Cardiac muscle cell (in vitro differentiated cells and primary cell): ENCODE data around the gene LPP. TPM values are rescaled to one million over a fixed set of nuclear protein-coding genes. Genes with fewer than 3 reads are reported as not detected.

Experiments
- DNase-seq, 2 donors: peaks; one replicate each; pipeline versions ENCODE4 v3.0.0 to v3.0.0-alpha.2; 2010 to 2017; ENCODE audit warnings: low read depth in 1 of 2, low spot score in 1 of 2
- H3K27ac ChIP-seq: fragments of 200-600 bp; sonication (generic); 2 replicates; pipeline ENCODE4 v1.5.1; 2016
- H3K27me3 ChIP-seq: fragments of 200-600 bp; sonication (generic); 2 replicates; pipeline ENCODE4 v1.6.0; 2016; ENCODE audit warnings: control low read depth
- H3K36me3 ChIP-seq: fragments of 200-600 bp; sonication (generic); 2 replicates; pipeline ENCODE4 v1.5.1; 2016; ENCODE audit warnings: control low read depth
- H3K4me1 ChIP-seq: fragments of 200-600 bp; sonication (generic); 2 replicates; pipeline ENCODE4 v1.8.1; 2017; ENCODE audit warnings: low read depth, mild to moderate bottlenecking, mixed run types
- H3K4me3 ChIP-seq: fragments of 200-600 bp; sonication (generic); 2 replicates; pipeline ENCODE4 v1.5.1; 2016; ENCODE audit warnings: mild to moderate bottlenecking
- H3K9me3 ChIP-seq: fragments of 200-600 bp; sonication (generic); 2 replicates; pipeline ENCODE4 v1.5.1; 2017; ENCODE audit warnings: low read depth, mild to moderate bottlenecking, control low read depth
- CTCF ChIP-seq: IDR thresholded peaks from 2 replicates; pipeline ENCODE4 v1.5.1; 2012; ENCODE audit warnings: low read depth, mild to moderate bottlenecking, low read length
- polyA plus RNA-seq: library from polyadenylated mRNA; unstranded; fragments of >200 nt; fragmentation: Nextera tagmentation; extraction: Ambion mirVana; gene quantifications from 2 replicates; pipeline ENCODE4 v1.2.1, GENCODE V29; 2016
- total RNA-seq: library from RNA; depleted of rRNA; stranded (reverse); fragments of >200 nt; gene quantifications from 2 replicates; pipeline ENCODE4 v1.2.3, GENCODE V29; 2016

LPP gene
- total and polyA plus RNA-seq, 2 experiments from 2014 or later, result 21.4 to 45.2 TPM

GRCh38 chr3:188279502-188280335 lies 125.8 kb downstream of the LPP start:
- no peaks in the 10 kb centered on the region for H3K27me3 ChIP-seq
- no peak overlapping the region for H3K27ac ChIP-seq
- H3K36me3 ChIP-seq, result no peaks in the 10 kb centered on the region
- no peak for TF ChIP-seq CTCF
- H3K9me3 ChIP-seq, result no peaks in the 10 kb centered on the region
- H3K4me1 ChIP-seq, result peaks cover 23% of the 10 kb centered on the region
- no peak overlapping the region for H3K4me3 ChIP-seq
- no peak for DNase-seq

GRCh38 chr3:188280627-188281026 lies 126.7 kb downstream of the LPP start:
- H3K27ac ChIP-seq, result no peak overlapping the region
- DNase-seq, result no peak
- no peak for TF ChIP-seq CTCF
- no peaks in the 10 kb centered on the region for H3K27me3 ChIP-seq
- peaks cover 19% of the 10 kb centered on the region for H3K4me1 ChIP-seq
- no peaks in the 10 kb centered on the region for H3K36me3 ChIP-seq
- H3K9me3 ChIP-seq, result no peaks in the 10 kb centered on the region
- no peak overlapping the region for H3K4me3 ChIP-seq

GRCh38 chr3:188282871-188283270 lies 128.9 kb downstream of the LPP start:
- Histone ChIP-seq H3K9me3 (no peaks in the 10 kb centered on the region), H3K27ac (no peak overlapping the region), H3K4me3 (no peak overlapping the region), H3K36me3 (no peaks in the 10 kb centered on the region), H3K27me3 (no peaks in the 10 kb centered on the region), H3K4me1 (peaks cover 24% of the 10 kb centered on the region)
- TF ChIP-seq CTCF, result no peak
- DNase-seq, result no peak

- Histone ChIP-seq H3K4me1 (peaks cover 28% of the 10 kb centered on the region), H3K27ac (no peak overlapping the region), H3K4me3 (no peak overlapping the region), H3K36me3 (no peaks in the 10 kb centered on the region), H3K27me3 (no peaks in the 10 kb centered on the region), H3K9me3 (no peaks in the 10 kb centered on the region)
- DNase-seq, result peak in 1 of 2 donors; percentile 80
- peak; percentile 16 for TF ChIP-seq CTCF
Measured at GRCh38 chr3:188283347-188283746, 129.4 kb downstream of the LPP start.

GRCh38 chr3:188284455-188285212 lies 130.7 kb downstream of the LPP start:
- H3K36me3 ChIP-seq, result no peaks in the 10 kb centered on the region
- no peaks in the 10 kb centered on the region for H3K9me3 ChIP-seq
- no peak overlapping the region for H3K27ac ChIP-seq
- no peaks in the 10 kb centered on the region for H3K27me3 ChIP-seq
- DNase-seq, result no peak
- H3K4me3 ChIP-seq, result no peak overlapping the region
- no peak for TF ChIP-seq CTCF
- peaks cover 31% of the 10 kb centered on the region for H3K4me1 ChIP-seq
